SK-N-SH (cell line): ENCODE data around the gene PBXIP1. TPM values are rescaled to one million over a fixed set of nuclear protein-coding genes. Genes with fewer than 3 reads are reported as not detected.

Source experiments
- CTCF ChIA-PET: fragments of 300-600, 350-600 bp; formaldehyde crosslinking; extraction: SDS; loops from one replicate; lab custom pipeline; 2021; lab: Yijun Ruan, JAX
- POLR2A ChIA-PET: fragments of 350-600 bp; sonication (Branson Sonifier 250); formaldehyde crosslinking; extraction: SDS; loops from one replicate; lab custom pipeline; 2020; ENCODE audit warnings: antibody characterized with exemption, inconsistent platforms; lab: Yijun Ruan, JAX
- DNase-seq: peaks from one replicate; pipeline ENCODE4 v3.0.0; 2012
- H2AFZ ChIP-seq: fragments of 200-600 bp; sonication (generic); 2 replicates; pipeline ENCODE4 v1.8.1; 2016; ENCODE audit warnings: antibody characterized with exemption, mild to moderate bottlenecking, low read depth
- H3F3A ChIP-seq: fragments of 200-600 bp; sonication (generic); replicated peaks from 2 replicates; pipeline ENCODE3; 2016; ENCODE audit warnings: antibody characterized with exemption, mild to moderate bottlenecking; ENCODE audit not compliant: insufficient read depth
- H3K27ac ChIP-seq, 2 experiments: fragments of 200-500 bp in 1 of 2; fragments of 200-600 bp in 1 of 2; sonication (Bioruptor generic) in 1 of 2; sonication (generic), shearing (Covaris generic) in 1 of 2; 2 replicates each; pipeline versions ENCODE4 v1.5.1 to v1.6.1; 2014 to 2016; ENCODE audit warnings: low read depth in 2 of 2, inconsistent platforms in 1 of 2, low read length in 1 of 2, mild to moderate bottlenecking in 1 of 2, mixed read lengths in 1 of 2
- H3K27me3 ChIP-seq: fragments of 200-600 bp; sonication (generic), shearing (Covaris generic); 2 replicates; pipeline ENCODE4 v1.6.1; 2016; ENCODE audit warnings: mixed run types; ENCODE audit not compliant: insufficient read depth
- H3K36me3 ChIP-seq, 2 experiments: fragments of 200-500 bp in 1 of 2; fragments of 200-600 bp in 1 of 2; sonication (Bioruptor generic) in 1 of 2; sonication (generic) in 1 of 2; replicated peaks in 1 of 2; 2 replicates each; pipeline versions ENCODE3 to v1.5.1; 2014 to 2016; ENCODE audit warnings: low read length in 1 of 2, mild to moderate bottlenecking in 1 of 2; ENCODE audit not compliant: insufficient read depth in 2 of 2, control insufficient read depth in 1 of 2
- H3K4me1 ChIP-seq, 2 experiments: fragments of 200-500 bp in 1 of 2; fragments of 200-600 bp in 1 of 2; sonication (Bioruptor generic) in 1 of 2; sonication (generic), shearing (Covaris generic) in 1 of 2; 2 replicates each; pipeline versions ENCODE4 v1.5.1 to v1.6.1; 2014 to 2016; ENCODE audit warnings: low read depth in 1 of 2, low read length in 1 of 2, mixed run types in 1 of 2; ENCODE audit not compliant: insufficient read depth in 2 of 2, control insufficient read depth in 1 of 2
- H3K4me2 ChIP-seq: fragments of 200-600 bp; sonication (generic), shearing (Covaris generic); 2 replicates; pipeline ENCODE4 v1.6.1; 2017; ENCODE audit warnings: mixed run types
- H3K4me3 ChIP-seq, 2 experiments: fragments of 200-500 bp in 1 of 2; fragments of 200-600 bp in 1 of 2; sonication (Bioruptor generic) in 1 of 2; sonication (generic), shearing (Covaris generic) in 1 of 2; 2 replicates each; pipeline versions ENCODE4 v1.5.1 to v1.8.1; 2014 to 2016; ENCODE audit warnings: low read depth in 2 of 2, inconsistent platforms in 1 of 2, low read length in 1 of 2, mild to moderate bottlenecking in 1 of 2, mixed read lengths in 1 of 2, moderate library complexity in 1 of 2
- H3K79me2 ChIP-seq: fragments of 200-600 bp; sonication (generic); 2 replicates; pipeline ENCODE4 v1.8.1; 2017; ENCODE audit warnings: mild to moderate bottlenecking; ENCODE audit not compliant: insufficient read depth
- H3K9ac ChIP-seq: fragments of 200-600 bp; sonication (generic); 2 replicates; pipeline ENCODE4 v1.6.1; 2017; ENCODE audit warnings: mixed run types
- H3K9me2 ChIP-seq: fragments of 200-600 bp; sonication (generic); 2 replicates; pipeline ENCODE4 v1.6.1; 2017; ENCODE audit warnings: mixed run types
- H3K9me3 ChIP-seq: fragments of 200-600 bp; sonication (generic); 2 replicates; pipeline ENCODE4 v1.6.1; 2017; ENCODE audit warnings: mixed run types, mild to moderate bottlenecking, moderate library complexity
- H4K20me1 ChIP-seq: fragments of 200-600 bp; sonication (generic); 2 replicates; pipeline ENCODE4 v1.6.1; 2017; ENCODE audit warnings: mild to moderate bottlenecking, mixed run types; ENCODE audit not compliant: insufficient read depth
- CTCF ChIP-seq: fragments of 200-600 bp; sonication (generic); IDR thresholded peaks from 2 replicates; pipeline ENCODE4 v1.6.1; 2017; ENCODE audit warnings: antibody characterized with exemption, mild to moderate bottlenecking, moderate library complexity
- ELF1 ChIP-seq: IDR thresholded peaks from 2 replicates; pipeline ENCODE4 v1.4.0; 2012
- MEF2A ChIP-seq: IDR thresholded peaks from 2 replicates; pipeline ENCODE4 v1.4.0; 2012; ENCODE audit warnings: low read depth, borderline replicate concordance
- RAD21 ChIP-seq: IDR thresholded peaks from 2 replicates; pipeline ENCODE4 v1.6.1; 2012; ENCODE audit warnings: mild to moderate bottlenecking, low read length
- RFX5 ChIP-seq: IDR thresholded peaks from 2 replicates; pipeline ENCODE4 v1.6.1; 2012; ENCODE audit warnings: mild to moderate bottlenecking, improper control_type of control experiment, low read length
- SMC3 ChIP-seq: IDR thresholded peaks from 2 replicates; pipeline ENCODE4 v1.6.1; 2012; ENCODE audit warnings: low read depth, low read length, improper control_type of control experiment
- USF2 ChIP-seq: fragments of 150-350 bp; IDR thresholded peaks from 2 replicates; pipeline ENCODE4 v1.6.1; 2017; ENCODE audit warnings: antibody characterized with exemption, low read length, low read depth, borderline replicate concordance
- YY1 ChIP-seq: IDR thresholded peaks from 2 replicates; pipeline ENCODE4 v1.4.0; 2012; ENCODE audit warnings: low read depth, mild to moderate bottlenecking
- WGBS: methylation state at CpG from one replicate; pipeline ENCODE4 v1.1.6; 2017; ENCODE audit warnings: low lambda C conversion rate; 5-methylcytosine and 5-hydroxymethylcytosine counted together
- polyA plus RNA-seq, 3 experiments: library from polyadenylated mRNA; depleted of rRNA; stranded (reverse); fragments of >200 nt; gene quantifications; 2 replicates each; pipeline ENCODE4 v1.2.3, GENCODE V29; 2012

Gene PBXIP1
- polyA plus RNA-seq, 1 of the 3 experiments (the other 2 are of a cell fraction) = 55.9 TPM

GRCh38 chr1:154906621-154907081, 49.2 kb downstream of the PBXIP1 start:
- Histone ChIP-seq H3K27ac (no peak overlapping the region), H3K4me1 (no peaks in the 10 kb centered on the region), H3K27me3 (no peaks in the 10 kb centered on the region), H3F3A (peaks cover 2% of the 10 kb centered on the region), H2AFZ (no peak overlapping the region), H3K36me3 (no peaks in the 10 kb centered on the region), H3K4me3 (no peak overlapping the region), H3K9me3 (no peaks in the 10 kb centered on the region), H3K4me2 (no peak overlapping the region), H3K79me2 (no peaks in the 10 kb centered on the region), H3K9ac (no peak overlapping the region), H3K9me2 (no peaks in the 10 kb centered on the region), H4K20me1 (no peaks in the 10 kb centered on the region)
- POLR2A ChIA-PET = no interaction called here
- CTCF ChIA-PET = interaction anchor here (0.6 to 1.7 kb wide), 4 partner anchors 28 to 237 kb away, joined by 3 to 8 read pairs (median 4); partner anchors contain the start of gene PMVK
- DNase-seq = no peak
- 74% methylated on average over 7 of the region's 7 CpGs for WGBS
- TF ChIP-seq ELF1 = no peak
- no peak for TF ChIP-seq RFX5
- peak; percentile 29 for TF ChIP-seq RAD21
- no peak for TF ChIP-seq SMC3
- no peak for TF ChIP-seq YY1
- TF ChIP-seq CTCF = peak; percentile 13; the same call in 1 of the 2 replicates

GRCh38 chr1:154902938-154903566, 52.8 kb downstream of the PBXIP1 start:
- H3K4me1 ChIP-seq = no peaks in the 10 kb centered on the region
- H3K4me2 ChIP-seq = no peak overlapping the region
- POLR2A ChIA-PET = no interaction called here
- no peak for TF ChIP-seq USF2
- no peak for TF ChIP-seq MEF2A
- no peaks in the 10 kb centered on the region for H3K9me3 ChIP-seq
- WGBS = 34% methylated on average over 3 of the region's 3 CpGs
- no peaks in the 10 kb centered on the region; the same call in 1 of the 2 replicates for H3K27me3 ChIP-seq
- H2AFZ ChIP-seq = no peak overlapping the region
- DNase-seq = no peak
- no peaks in the 10 kb centered on the region for H3K9me2 ChIP-seq
- H3K4me3 ChIP-seq = no peak overlapping the region
- peaks cover 4% of the 10 kb centered on the region for H3F3A ChIP-seq
- no peak overlapping the region for H3K9ac ChIP-seq
- H3K27ac ChIP-seq = no peak overlapping the region
- CTCF ChIA-PET = no interaction called here
- no peaks in the 10 kb centered on the region for H3K36me3 ChIP-seq
- H4K20me1 ChIP-seq = no peaks in the 10 kb centered on the region
- no peaks in the 10 kb centered on the region for H3K79me2 ChIP-seq
